Measurements from ENCODE around the gene ERFL. TPM values are rescaled to one million over a fixed set of nuclear protein-coding genes. Genes with fewer than 3 reads are reported as not detected.
A peak's percentile ranks its signal among the peaks of the same experiment; 100 is the strongest.

Gene ERFL
- total and polyA plus RNA-seq, 4 experiments from 2014 or later, result 0.11 to 9.2 (median 6.6) TPM; not detected in 1

DNA sequence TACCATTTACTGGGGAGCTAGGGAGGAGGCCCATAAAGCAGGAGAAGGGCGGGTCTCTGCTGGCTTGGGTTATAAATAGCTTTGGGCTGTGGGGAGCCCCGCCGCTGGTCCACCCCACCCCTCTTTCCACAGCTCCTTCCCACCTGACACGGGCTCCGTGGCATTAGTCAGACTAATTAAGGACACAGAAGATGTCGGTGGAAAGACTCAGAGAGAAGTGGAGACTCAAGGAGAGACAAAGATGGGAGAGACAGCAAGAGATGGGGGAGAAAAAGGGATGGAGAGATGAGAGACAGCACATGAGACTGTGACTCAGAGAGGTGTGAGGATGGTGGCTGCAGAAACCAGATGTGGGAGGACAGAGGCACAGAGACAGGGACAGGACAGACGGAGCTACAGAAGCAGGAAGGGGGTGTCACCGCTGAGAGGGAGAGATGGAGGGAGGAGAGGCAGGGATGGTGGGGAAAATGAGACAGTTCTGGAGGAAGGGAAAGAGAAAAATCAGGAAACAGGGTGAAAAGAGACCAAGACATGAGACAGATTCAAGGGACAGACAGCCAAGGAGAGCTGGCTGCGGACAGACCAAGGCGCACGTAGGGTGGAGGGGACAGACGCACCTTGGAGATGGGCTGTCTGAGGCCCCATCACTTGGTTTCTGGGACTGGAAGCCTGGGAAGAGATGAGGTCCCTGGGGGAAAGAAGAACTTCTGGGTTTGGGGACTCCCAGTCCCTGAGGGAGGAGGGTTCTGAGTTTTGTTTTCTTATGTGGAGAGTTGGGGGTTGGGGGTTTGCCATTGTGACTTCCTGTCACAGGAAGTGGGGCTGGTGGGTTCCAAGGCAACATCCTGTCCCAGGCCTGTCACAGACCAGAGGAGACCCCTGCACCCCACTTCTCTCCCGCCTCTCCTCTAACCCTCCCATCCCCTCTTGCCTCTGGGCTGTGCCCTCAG lies 41.2 kb downstream of the ERFL start:
- CTCF ChIA-PET (ENCODE audit: partially characterized antibody), result interaction anchor here (0.7 to 8.9 kb wide), 11 partner anchors 13 to 65 kb away, joined by 3 to 142 read pairs (median 4); partner anchors contain the start of genes CD79A, ERFL and RPS19
- peaks cover 73% of the 10 kb centered on the region for H3K4me1 ChIP-seq (ENCODE audit: insufficient read depth, low read length)

DNA sequence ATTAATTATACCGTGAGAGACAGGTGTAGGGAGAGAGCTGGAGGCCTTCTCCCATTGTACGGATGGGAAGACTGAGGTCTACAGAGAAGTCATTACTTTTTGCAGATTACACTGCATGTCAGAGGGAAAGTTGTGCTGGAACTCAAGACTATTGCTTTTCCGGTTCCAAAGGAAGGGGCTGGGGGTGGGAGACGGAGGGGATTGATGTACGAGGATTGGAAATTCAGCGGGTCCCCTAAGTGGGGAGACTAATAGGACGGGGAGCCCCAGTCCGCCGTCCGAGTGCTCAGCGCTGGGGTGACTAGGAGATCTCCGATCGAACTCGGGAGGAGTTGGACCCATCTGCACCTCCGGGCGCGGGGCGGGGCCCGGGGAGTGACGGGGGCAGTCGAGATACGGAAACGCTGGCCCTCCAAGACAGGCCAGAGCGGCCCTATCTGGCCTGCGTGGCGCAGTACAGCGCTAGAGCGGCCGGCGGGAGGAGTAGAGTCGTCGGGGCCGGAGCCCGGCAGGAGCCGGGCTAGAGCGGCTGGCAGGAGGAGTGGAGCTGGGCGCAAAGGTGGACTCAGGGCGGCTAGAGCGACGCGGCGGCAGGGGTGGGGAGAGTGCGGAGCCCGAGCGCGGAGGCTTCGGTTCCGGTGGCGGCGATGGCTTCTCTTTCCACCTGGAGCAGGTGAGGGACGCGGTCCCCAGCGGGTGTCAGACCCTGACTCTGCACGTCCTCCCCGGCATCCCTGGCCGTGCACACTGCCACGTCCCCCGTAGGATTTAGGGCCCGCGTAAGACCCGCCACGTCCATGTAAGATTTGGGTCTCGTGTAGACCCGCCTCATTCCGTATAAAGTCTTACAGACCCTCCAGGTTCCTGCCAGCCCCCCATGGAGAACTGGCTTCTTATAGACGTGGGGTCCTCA lies 44.2 kb downstream of the ERFL start:
- Mint-ChIP-seq H3K4me1 (peaks cover 36 to 90% (median 57%) of the 10 kb centered on the region in 4 donors), H3K9me3 (no peaks in the 10 kb centered on the region), H3K4me3 (peak overlapping the region; percentile 86 to 99 (median 96)), H3K27ac (peak overlapping the region; percentile 90 to 99 (median 96)), H3K36me3 (peaks cover 32 to 51% of the 10 kb centered on the region in 2 donors), H3K27me3 (no peaks in the 10 kb centered on the region)
- Histone ChIP-seq H3K36me3 (ENCODE audit: insufficient read depth, low read length) (peaks cover 3% of the 10 kb centered on the region), H3K9me3 (ENCODE audit: control insufficient read depth in 1 of 2, low read length in 2 of 2) (no peaks in the 10 kb centered on the region), H3K4me1 (ENCODE audit: insufficient read depth, low read length) (peaks cover 71% of the 10 kb centered on the region), H3K27me3 (ENCODE audit: insufficient read depth, low read length) (no peaks in the 10 kb centered on the region), H3K4me3 (ENCODE audit: low read length in 2 of 2) (peak overlapping the region; percentile 45 to 94), H3K27ac (ENCODE audit: low read depth, low read length) (peak overlapping the region; percentile 82)
- peak; percentile 82 to 86 (median 83) for DNase-seq
- CTCF ChIA-PET (ENCODE audit: partially characterized antibody), result interaction anchor here (0.8 to 8.9 kb wide), 5 partner anchors 10 to 1313 kb away, joined by 3 to 142 read pairs (median 5); partner anchors contain the start of genes CD79A and RPS19
- intact Hi-C loops (cut with micrococcal nuclease), result loop anchor here (1.0 kb wide), 1 partner anchor 25 kb away; no protein-coding TSS in a partner anchor
- POLR2A ChIA-PET (ENCODE audit: partially characterized antibody), result interaction anchor here (0.6 to 13.9 kb wide), 14 partner anchors 8 to 575 kb away, joined by 3 to 579 read pairs (median 30); partner anchors contain the start of genes CCDC97, CD79A, ERFL and RABAC1

More for the DNA sequence above, 41.2 kb downstream of the ERFL start:
- peak overlapping the region; percentile 39 to 88 for H3K4me3 ChIP-seq (ENCODE audit: low read length in 2 of 2)
- peaks cover 29% of the 10 kb centered on the region for H3K36me3 ChIP-seq (ENCODE audit: insufficient read depth, low read length)
- POLR2A ChIA-PET (ENCODE audit: partially characterized antibody), result interaction anchor here (0.6 to 13.9 kb wide), 15 partner anchors 13 to 524 kb away, joined by 3 to 579 read pairs (median 10); partner anchors contain the start of genes CD79A, ERFL, RABAC1 and RPS19
- DNase-seq, result peak; percentile 80 to 88 (median 83)
- no peaks in the 10 kb centered on the region for H3K27me3 Mint-ChIP-seq
- peaks cover 32 to 84% (median 58%) of the 10 kb centered on the region in 4 donors for H3K4me1 Mint-ChIP-seq
- intact Hi-C loops (cut with micrococcal nuclease), result loop anchor here (1.0 to 2.0 kb wide), 7 partner anchors 12 to 72 kb away; partner anchors contain the start of genes ERFL, RABAC1 and RPS19
- no peaks in the 10 kb centered on the region for H3K9me3 ChIP-seq (ENCODE audit: control insufficient read depth in 1 of 2, low read length in 2 of 2)
- peaks cover 46 to 67% of the 10 kb centered on the region in 2 donors for H3K36me3 Mint-ChIP-seq
- H3K27ac Mint-ChIP-seq, result peak overlapping the region; percentile 90 to 99 (median 97)
- peak overlapping the region; percentile 86 to 99 (median 96) for H3K4me3 Mint-ChIP-seq
- H3K9me3 Mint-ChIP-seq, result no peaks in the 10 kb centered on the region
- H3K27ac ChIP-seq (ENCODE audit: low read depth, low read length), result peak overlapping the region; percentile 82
- no peaks in the 10 kb centered on the region for H3K27me3 ChIP-seq (ENCODE audit: insufficient read depth, low read length)

DNA sequence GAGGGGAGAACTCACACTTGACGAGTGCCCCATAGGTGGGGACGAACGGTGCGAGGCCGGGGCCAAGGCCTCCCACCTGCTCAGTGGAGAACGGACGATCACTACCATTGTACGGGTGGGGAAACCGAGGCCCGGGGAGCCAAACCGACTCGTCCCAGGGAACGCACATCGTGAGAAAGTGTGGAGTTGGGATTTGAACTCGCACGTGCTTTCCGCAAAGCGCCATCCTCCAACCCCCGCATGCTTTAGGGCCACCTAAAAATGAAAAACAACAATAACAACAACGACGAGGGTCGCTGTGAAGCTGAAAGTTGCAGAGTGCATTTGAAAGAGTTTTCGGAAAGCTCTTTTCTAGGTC lies 44.8 kb downstream of the ERFL start:
- Mint-ChIP-seq H3K4me3 (peak overlapping the region; percentile 86 to 99 (median 96)), H3K4me1 (peaks cover 33 to 90% (median 55%) of the 10 kb centered on the region in 4 donors), H3K36me3 (peaks cover 28 to 48% of the 10 kb centered on the region in 2 donors), H3K9me3 (no peaks in the 10 kb centered on the region), H3K27ac (peak overlapping the region; percentile 90 to 99 (median 96)), H3K27me3 (no peaks in the 10 kb centered on the region)
- Histone ChIP-seq H3K9me3 (ENCODE audit: control insufficient read depth in 1 of 2, low read length in 2 of 2) (no peaks in the 10 kb centered on the region), H3K4me1 (ENCODE audit: insufficient read depth, low read length) (peaks cover 71% of the 10 kb centered on the region), H3K27ac (ENCODE audit: low read depth, low read length) (peak overlapping the region; percentile 82), H3K27me3 (ENCODE audit: insufficient read depth, low read length) (no peaks in the 10 kb centered on the region), H3K4me3 (ENCODE audit: low read length in 2 of 2) (peak overlapping the region; percentile 45 to 94), H3K36me3 (ENCODE audit: insufficient read depth, low read length) (no peaks in the 10 kb centered on the region)
- DNase-seq, result no peak
- ChIA-PET POLR2A (ENCODE audit: partially characterized antibody) (interaction anchor here (0.9 to 13.9 kb wide), 11 partner anchors 9 to 336 kb away, joined by 3 to 579 read pairs (median 103); partner anchors contain the start of genes CD79A, ERFL, RABAC1 and RPS19), CTCF (ENCODE audit: partially characterized antibody) (interaction anchor here (0.8 to 8.9 kb wide), 4 partner anchors 10 to 1313 kb away, joined by 3 to 142 read pairs (median 4); partner anchors contain the start of genes CD79A and RPS19)
- intact Hi-C loops (cut with micrococcal nuclease), result no loop called here

DNA sequence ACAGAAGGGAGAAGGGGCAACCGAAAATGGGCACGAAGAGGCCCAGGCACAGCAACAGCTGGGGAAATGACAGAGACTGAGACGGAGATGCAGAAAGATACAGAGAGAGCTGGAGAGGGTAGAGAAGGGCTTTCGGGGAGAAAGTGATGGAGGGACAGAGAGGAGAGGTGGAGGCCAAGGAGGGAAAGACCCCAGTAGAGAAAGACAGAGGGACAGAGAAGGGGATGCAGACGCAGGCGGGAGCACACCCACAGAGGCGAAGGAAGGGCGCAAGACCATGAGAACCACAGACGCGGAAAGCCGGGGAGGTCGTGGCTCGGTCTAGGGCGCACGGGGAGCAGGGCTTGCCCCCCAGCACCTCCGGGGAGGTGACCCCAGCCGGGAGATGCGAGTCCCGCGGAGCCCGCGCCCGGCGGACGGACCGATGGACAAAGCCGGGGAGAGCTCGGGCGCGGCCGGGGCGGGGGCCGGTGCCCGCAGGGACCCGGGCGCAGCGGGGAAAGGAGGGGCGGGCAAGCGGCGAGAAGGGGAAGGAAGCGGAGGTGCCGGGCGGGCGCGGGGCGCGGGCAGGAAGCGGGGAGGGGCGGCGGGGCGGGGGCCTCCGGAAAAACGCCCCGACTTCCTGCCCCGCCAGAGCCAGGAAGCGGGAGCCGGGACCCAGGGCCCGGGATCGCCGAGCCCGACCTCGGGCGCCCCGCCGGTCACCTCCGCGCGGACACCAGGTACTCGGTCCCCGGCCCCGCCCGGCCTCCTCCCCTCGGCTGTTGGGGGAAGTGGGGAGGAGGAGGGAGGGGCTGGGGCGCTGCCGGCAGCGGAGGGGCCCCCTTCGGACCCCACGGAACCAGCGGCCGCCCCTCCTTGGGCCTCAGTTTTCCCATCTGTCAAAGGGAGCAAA lies 45.4 kb downstream of the ERFL start, which contains the start of gene ARHGEF1:
Gene ARHGEF1, plus strand, starts transcription at position 617 of the 895 bp plus-strand sequence. CDS start 4,899 bp downstream, outside the sequence.
- peak within 1 kb of the TSS; percentile 95 to 100 (median 98) for H3K27ac Mint-ChIP-seq
- Histone ChIP-seq H3K4me3 (ENCODE audit: low read length in 2 of 2) (peak within 1 kb of the TSS; percentile 70 to 94), H3K27me3 (ENCODE audit: insufficient read depth, low read length) (no peaks in the 10 kb centered on the region), H3K4me1 (ENCODE audit: insufficient read depth, low read length) (peaks cover 71% of the 10 kb centered on the region), H3K27ac (ENCODE audit: low read depth, low read length) (peak within 1 kb of the TSS; percentile 82), H3K36me3 (ENCODE audit: insufficient read depth, low read length) (no peaks in the 10 kb centered on the region), H3K9me3 (ENCODE audit: control insufficient read depth in 1 of 2, low read length in 2 of 2) (no peaks in the 10 kb centered on the region)
- no peaks in the 10 kb centered on the region for H3K9me3 Mint-ChIP-seq
- H3K27me3 Mint-ChIP-seq, result no peaks in the 10 kb centered on the region
- ChIA-PET CTCF (ENCODE audit: partially characterized antibody) (interaction anchor here (0.8 to 8.9 kb wide), 6 partner anchors 9 to 1312 kb away, joined by 3 to 142 read pairs (median 4); partner anchors contain the start of genes CD79A and RPS19), POLR2A (ENCODE audit: partially characterized antibody) (interaction anchor here (0.9 to 13.9 kb wide), 10 partner anchors 9 to 337 kb away, joined by 3 to 579 read pairs (median 104); partner anchors contain the start of genes CD79A, ERFL, RABAC1 and RPS19)
- peaks cover 29 to 90% (median 52%) of the 10 kb centered on the region in 4 donors for H3K4me1 Mint-ChIP-seq
- intact Hi-C loops (cut with micrococcal nuclease), result no loop called here
- peak; percentile 55 to 71 (median 62) for DNase-seq
- H3K36me3 Mint-ChIP-seq, result peaks cover 23 to 41% of the 10 kb centered on the region in 2 donors
- H3K4me3 Mint-ChIP-seq, result peak within 1 kb of the TSS; percentile 89 to 99 (median 98)

DNA sequence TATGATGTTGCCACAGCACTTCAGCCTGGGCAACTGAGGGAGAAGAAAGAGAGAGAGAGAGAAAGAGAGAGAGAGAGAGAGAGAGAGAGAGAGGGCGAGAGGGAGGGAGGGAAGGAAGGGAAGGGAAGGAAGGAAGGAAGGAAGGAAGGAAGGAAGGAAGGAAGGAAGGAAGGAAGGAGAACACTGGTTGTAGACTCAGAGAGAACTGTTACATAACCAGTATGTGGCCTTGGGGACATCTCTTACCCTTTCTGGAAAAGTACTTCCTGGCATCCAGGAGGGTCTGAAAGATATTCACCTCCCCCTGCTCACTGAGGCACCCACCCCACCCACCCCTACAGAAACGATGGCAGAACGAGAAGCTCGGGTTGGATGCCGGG lies 47.9 kb downstream of the ERFL start:
- Mint-ChIP-seq H3K27ac (peak overlapping the region; percentile 80 to 95 (median 89)), H3K4me3 (peak overlapping the region in 4 of 8 donors; percentile 43 to 73 (median 64)), H3K27me3 (no peaks in the 10 kb centered on the region), H3K4me1 (peaks cover 38 to 90% (median 58%) of the 10 kb centered on the region in 4 donors), H3K36me3 (peaks cover 16 to 22% of the 10 kb centered on the region in 2 donors), H3K9me3 (no peaks in the 10 kb centered on the region)
- no peak for DNase-seq
- H3K4me1 ChIP-seq (ENCODE audit: insufficient read depth, low read length), result peaks cover 79% of the 10 kb centered on the region
- H3K36me3 ChIP-seq (ENCODE audit: insufficient read depth, low read length), result no peaks in the 10 kb centered on the region
- no peak overlapping the region for H3K4me3 ChIP-seq (ENCODE audit: low read length in 2 of 2)
- H3K27me3 ChIP-seq (ENCODE audit: insufficient read depth, low read length), result no peaks in the 10 kb centered on the region
- intact Hi-C loops (cut with micrococcal nuclease), result no loop called here
- ChIA-PET POLR2A (ENCODE audit: partially characterized antibody) (interaction anchor here (0.7 to 13.9 kb wide), 5 partner anchors 15 to 370 kb away, joined by 4 to 349 read pairs (median 156); partner anchors contain the start of genes ERFL and RPS19), CTCF (ENCODE audit: partially characterized antibody) (interaction anchor here (0.5 kb wide), 1 partner anchor 72 kb away, joined by 3 read pairs; no protein-coding TSS in a partner anchor)
- no peak overlapping the region for H3K27ac ChIP-seq (ENCODE audit: low read depth, low read length)
- H3K9me3 ChIP-seq (ENCODE audit: control insufficient read depth in 1 of 2, low read length in 2 of 2), result no peaks in the 10 kb centered on the region

Data from CD4-positive, alpha-beta memory T cell (primary cell).